ENCODE results near the gene GNL1. TPM values are rescaled to one million over a fixed set of nuclear protein-coding genes. Genes with fewer than 3 reads are reported as not detected.
A peak's percentile ranks its signal among the peaks of the same experiment; 100 is the strongest.
"Not testable (repeated sequence)": the region's sequence is repeated elsewhere in the genome, so short reads cannot be mapped to it uniquely, and the experiment has no call there.

GNL1 gene
- total RNA-seq, 2 experiments from 2014 or later, result 94.0 to 95.8 TPM

GRCh38 chr6:30513451-30513850 lies 42.8 kb downstream of the GNL1 start:
- peaks cover 5% of the 10 kb centered on the region for H3K9me3 Mint-ChIP-seq
- H3K36me3 Mint-ChIP-seq, result peaks cover 3% of the 10 kb centered on the region
- no peaks in the 10 kb centered on the region for H3K27me3 Mint-ChIP-seq
- POLR2A ChIA-PET, result no interaction called here
- intact Hi-C loops (cut with micrococcal nuclease), result no loop called here
- H3K4me1 Mint-ChIP-seq (ENCODE audit: low read depth), result peaks cover 62% of the 10 kb centered on the region
- DNase-seq, result peak; percentile 5
- H3K27ac Mint-ChIP-seq, result no peak overlapping the region
- H3K4me3 Mint-ChIP-seq, result no peak overlapping the region
- CTCF ChIA-PET, result interaction anchor here (1.3 kb wide), 1 partner anchor 19 kb away, joined by 3 read pairs; no protein-coding TSS in a partner anchor

DNA sequence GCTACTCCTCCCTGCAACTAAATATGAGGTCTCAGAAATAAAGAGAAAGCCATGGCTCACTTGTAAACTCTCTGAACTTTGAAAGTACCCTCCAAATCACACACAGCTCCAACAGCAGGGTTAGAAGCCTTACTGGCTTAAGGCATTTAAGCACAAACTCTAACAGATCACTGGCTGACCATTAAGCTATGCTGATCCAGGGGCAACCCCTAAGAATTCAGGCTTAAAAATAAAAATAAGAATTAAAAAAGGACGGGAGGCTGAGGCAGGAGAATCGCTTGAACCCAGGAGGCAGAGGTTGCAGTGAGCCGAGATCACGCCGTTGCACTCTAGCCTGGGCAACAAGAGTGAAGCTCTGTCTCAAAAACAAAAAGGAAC lies 45.1 kb downstream of the GNL1 start:
- Mint-ChIP-seq H3K27ac (peak overlapping the region; percentile 30), H3K4me3 (no peak overlapping the region), H3K27me3 (no peaks in the 10 kb centered on the region), H3K9me3 (no peaks in the 10 kb centered on the region), H3K36me3 (no peaks in the 10 kb centered on the region), H3K4me1 (ENCODE audit: low read depth) (peaks cover 68% of the 10 kb centered on the region)
- CTCF ChIA-PET, result interaction anchor here (0.8 to 4.7 kb wide), 10 partner anchors 9 to 168 kb away, joined by 3 to 34 read pairs (median 6); no protein-coding TSS in a partner anchor
- DNase-seq, result peak; percentile 6
- intact Hi-C loops (cut with micrococcal nuclease), result no loop called here
- POLR2A ChIA-PET, result interaction anchor here (1.1 to 4.9 kb wide), 3 partner anchors 10 to 19 kb away, joined by 3 to 45 read pairs (median 4); no protein-coding TSS in a partner anchor

DNA sequence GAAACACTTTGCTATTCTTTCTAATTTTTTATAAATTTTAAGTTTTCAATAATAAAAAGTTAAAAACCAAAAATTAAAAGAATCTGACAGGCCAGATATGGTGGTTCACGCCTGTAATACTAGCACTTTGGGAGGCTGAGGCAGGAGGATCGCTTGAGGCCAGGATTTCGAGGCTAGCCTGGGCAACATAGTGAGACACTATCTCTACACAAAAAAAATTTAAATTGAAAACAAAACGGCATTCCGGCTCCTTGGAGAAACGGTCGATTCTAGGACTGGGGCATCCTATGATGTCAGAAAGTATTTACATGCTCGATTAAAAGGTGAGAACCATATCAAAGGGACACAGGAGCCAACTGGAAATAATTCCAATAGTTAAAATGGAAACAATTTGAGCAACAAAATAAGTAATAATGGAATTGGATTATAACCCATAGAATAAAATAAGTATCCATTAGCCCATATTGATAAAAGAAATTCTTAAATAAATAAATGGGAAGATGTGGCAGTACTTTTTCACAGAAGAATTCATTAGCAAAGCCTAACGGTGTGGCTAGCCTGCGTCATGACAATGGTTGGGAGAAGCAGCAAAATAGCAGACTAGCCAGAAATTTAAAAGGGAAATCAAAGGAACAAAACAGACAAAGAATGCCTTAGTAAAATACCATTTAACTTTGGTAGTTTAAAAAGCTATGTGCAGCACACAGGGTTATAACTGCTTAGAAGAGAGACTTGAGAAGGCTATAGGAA lies 45.7 kb downstream of the GNL1 start:
- intact Hi-C loops (cut with micrococcal nuclease), result no loop called here
- CTCF ChIA-PET, result interaction anchor here (0.8 to 4.7 kb wide), 9 partner anchors 14 to 168 kb away, joined by 3 to 34 read pairs (median 7); no protein-coding TSS in a partner anchor

DNA sequence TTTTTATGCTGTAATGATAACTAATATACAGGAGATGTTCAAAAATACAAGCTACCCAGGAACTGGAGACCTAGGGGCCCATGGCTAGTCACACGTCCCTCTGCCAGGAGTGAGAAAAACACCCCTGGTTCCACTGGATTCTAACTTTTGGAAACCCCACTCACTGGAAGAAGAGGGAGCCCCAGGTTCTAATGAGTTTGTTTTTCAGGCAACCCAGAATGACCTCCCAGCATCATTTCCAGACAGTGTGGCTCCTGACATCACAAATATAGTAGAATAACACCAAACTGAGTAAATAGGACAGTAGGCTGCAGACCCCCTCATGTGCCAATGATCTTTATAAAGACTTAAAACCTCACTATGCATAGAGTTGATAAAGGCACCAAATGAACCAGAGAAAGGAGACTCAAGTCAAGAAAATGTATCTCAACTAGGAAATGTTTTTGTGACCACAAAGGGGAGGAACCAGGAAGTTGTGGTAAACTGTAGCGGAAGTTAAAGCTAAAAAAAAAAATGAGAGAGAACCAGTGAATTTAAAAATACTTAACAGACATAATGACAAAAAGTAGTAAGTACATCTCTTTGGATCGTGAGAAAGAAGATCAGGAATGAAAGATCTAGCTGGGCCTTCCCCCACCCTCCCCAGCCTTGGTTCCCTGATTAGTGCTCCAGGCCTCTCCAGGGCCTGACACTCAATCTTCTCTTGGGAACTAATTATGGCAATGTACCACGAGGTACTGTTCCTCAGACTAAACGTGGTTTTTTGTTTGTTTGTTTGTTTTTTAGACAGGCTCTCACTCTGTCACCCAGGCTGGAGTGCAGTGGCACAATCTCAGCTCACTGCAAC lies 47.2 kb downstream of the GNL1 start:
- Mint-ChIP-seq H3K36me3 (no peaks in the 10 kb centered on the region), H3K4me3 (peak overlapping the region; percentile 31), H3K27me3 (no peaks in the 10 kb centered on the region), H3K9me3 (no peaks in the 10 kb centered on the region), H3K4me1 (ENCODE audit: low read depth) (peaks cover 55% of the 10 kb centered on the region), H3K27ac (peak overlapping the region; percentile 86)
- DNase-seq, result peak; percentile 46
- intact Hi-C loops (cut with micrococcal nuclease), result loop anchor here (1.0 to 2.0 kb wide), 3 partner anchors 7 to 20 kb away; no protein-coding TSS in a partner anchor
- CTCF ChIA-PET, result interaction anchor here (0.7 to 4.7 kb wide), 10 partner anchors 12 to 221 kb away, joined by 3 to 34 read pairs (median 6); no protein-coding TSS in a partner anchor
- POLR2A ChIA-PET, result interaction anchor here (1.0 to 4.9 kb wide), 6 partner anchors 13 to 106 kb away, joined by 3 to 45 read pairs (median 7); no protein-coding TSS in a partner anchor

More for the DNA sequence above, 45.7 kb downstream of the GNL1 start:
- peak; percentile 4 for DNase-seq
- POLR2A ChIA-PET, result interaction anchor here (1.1 to 4.9 kb wide), 4 partner anchors 10 to 18 kb away, joined by 3 to 45 read pairs (median 6); no protein-coding TSS in a partner anchor
- H3K4me1 Mint-ChIP-seq (ENCODE audit: low read depth), result peaks cover 65% of the 10 kb centered on the region
- H3K36me3 Mint-ChIP-seq, result no peaks in the 10 kb centered on the region
- no peaks in the 10 kb centered on the region for H3K27me3 Mint-ChIP-seq
- H3K9me3 Mint-ChIP-seq, result no peaks in the 10 kb centered on the region
- H3K27ac Mint-ChIP-seq, result peak overlapping the region; percentile 86
- no peak overlapping the region for H3K4me3 Mint-ChIP-seq

DNA sequence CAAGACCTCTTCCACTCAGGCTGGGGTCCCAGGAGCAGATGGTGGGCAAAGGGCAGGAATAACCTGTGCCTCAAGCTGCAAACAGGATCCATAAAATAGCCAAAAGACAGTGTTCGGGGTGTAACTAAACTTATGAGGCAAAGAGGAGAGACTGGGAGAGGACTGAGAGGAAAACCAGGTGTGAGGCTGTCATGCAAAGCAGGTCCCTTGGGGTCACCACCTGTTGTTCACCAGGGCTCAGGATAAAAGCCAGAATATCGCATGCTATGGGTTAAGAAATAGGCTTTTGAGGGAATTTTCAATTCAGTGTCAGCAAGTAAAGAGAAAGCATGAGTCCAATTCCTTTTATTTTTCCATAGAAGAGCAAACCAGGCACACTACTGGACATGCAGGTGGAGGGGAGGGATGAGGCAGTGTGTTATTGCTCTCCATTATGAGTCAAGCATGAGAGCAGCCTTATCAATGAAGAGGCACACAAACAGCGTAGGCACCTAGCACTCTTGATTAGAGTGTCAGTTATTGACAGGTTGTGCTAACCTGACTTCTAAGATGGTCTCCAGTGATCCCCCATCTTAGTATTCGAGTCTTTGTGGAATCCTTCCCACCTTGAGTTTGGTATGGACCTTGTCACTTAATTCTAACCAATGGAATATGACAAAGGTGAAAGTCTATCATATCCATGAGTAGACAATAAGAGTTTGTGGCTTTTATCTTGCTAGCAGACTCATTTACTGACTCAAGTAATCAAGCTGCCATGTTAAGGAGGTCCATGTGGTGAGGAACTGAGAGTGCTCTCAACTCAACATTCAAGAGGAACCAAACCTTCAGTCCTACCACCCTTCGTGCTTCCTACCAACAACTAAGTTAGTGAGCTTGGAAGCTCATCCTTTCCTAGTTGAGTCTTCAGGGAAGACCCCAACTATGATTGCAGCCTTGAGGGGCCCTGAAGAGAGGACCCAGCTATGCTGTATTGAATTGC lies 48.2 kb downstream of the GNL1 start:
- Mint-ChIP-seq H3K9me3 (no peaks in the 10 kb centered on the region), H3K27ac (peak overlapping the region; percentile 86), H3K4me3 (no peak overlapping the region), H3K36me3 (no peaks in the 10 kb centered on the region), H3K27me3 (no peaks in the 10 kb centered on the region), H3K4me1 (ENCODE audit: low read depth) (peaks cover 54% of the 10 kb centered on the region)
- ChIA-PET CTCF (interaction anchor here (1.0 to 4.7 kb wide), 9 partner anchors 11 to 222 kb away, joined by 3 to 34 read pairs (median 9); no protein-coding TSS in a partner anchor), POLR2A (interaction anchor here (1.0 to 4.9 kb wide), 5 partner anchors 16 to 107 kb away, joined by 3 to 45 read pairs (median 7); no protein-coding TSS in a partner anchor)
- intact Hi-C loops (cut with micrococcal nuclease), result loop anchor here (1.0 to 2.0 kb wide), 3 partner anchors 8 to 21 kb away; no protein-coding TSS in a partner anchor
- DNase-seq, result peak; percentile 8

GRCh38 chr6:30500421-30501355 lies 55.6 kb downstream of the GNL1 start:
- Mint-ChIP-seq H3K27ac (peak overlapping the region; percentile 58), H3K4me3 (peak overlapping the region; percentile 64), H3K27me3 (no peaks in the 10 kb centered on the region), H3K4me1 (ENCODE audit: low read depth) (peaks cover 43% of the 10 kb centered on the region), H3K36me3 (no peaks in the 10 kb centered on the region), H3K9me3 (no peaks in the 10 kb centered on the region)
- ChIA-PET POLR2A (interaction anchor here (0.7 to 1.7 kb wide), 8 partner anchors 8 to 967 kb away, joined by 3 to 7 read pairs (median 3); no protein-coding TSS in a partner anchor), CTCF (interaction anchor here (0.8 to 3.3 kb wide), 11 partner anchors 9 to 87 kb away, joined by 3 to 35 read pairs (median 5); no protein-coding TSS in a partner anchor)
- DNase-seq, result no peak
- intact Hi-C loops (cut with micrococcal nuclease), result no loop called here

DNA sequence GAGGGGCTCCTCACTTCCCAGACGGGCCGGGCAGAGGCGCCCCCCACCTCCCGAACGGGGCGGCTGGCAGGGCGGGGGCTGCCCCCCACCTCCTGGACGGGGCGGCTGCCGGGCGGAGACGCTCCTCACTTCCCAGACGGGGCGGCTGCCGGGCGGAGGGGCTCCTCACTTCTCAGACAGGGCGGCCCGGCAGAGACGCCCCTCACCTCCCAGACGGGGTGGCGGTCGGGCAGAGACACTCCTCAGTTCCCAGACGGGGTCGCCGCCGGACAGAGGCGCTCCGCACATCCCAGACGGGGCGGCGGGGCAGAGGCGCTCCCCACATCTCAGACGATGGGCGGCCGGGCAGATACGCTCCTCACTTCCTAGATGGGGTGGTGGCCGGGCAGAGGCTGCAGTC lies 57.6 kb downstream of the GNL1 start:
- CTCF ChIA-PET, result interaction anchor here (3.2 to 9.2 kb wide), 2 partner anchors 11 to 45 kb away, joined by 15 to 157 read pairs; no protein-coding TSS in a partner anchor
- intact Hi-C loops (cut with micrococcal nuclease); H3K4me3 Mint-ChIP-seq; DNase-seq; H3K27me3 Mint-ChIP-seq; H3K9me3 Mint-ChIP-seq; H3K27ac Mint-ChIP-seq; POLR2A ChIA-PET: not testable (repeated sequence)
- Mint-ChIP-seq H3K4me1 (ENCODE audit: low read depth) (peaks cover 62% of the 10 kb centered on the region), H3K36me3 (peaks cover 10% of the 10 kb centered on the region)

DNA sequence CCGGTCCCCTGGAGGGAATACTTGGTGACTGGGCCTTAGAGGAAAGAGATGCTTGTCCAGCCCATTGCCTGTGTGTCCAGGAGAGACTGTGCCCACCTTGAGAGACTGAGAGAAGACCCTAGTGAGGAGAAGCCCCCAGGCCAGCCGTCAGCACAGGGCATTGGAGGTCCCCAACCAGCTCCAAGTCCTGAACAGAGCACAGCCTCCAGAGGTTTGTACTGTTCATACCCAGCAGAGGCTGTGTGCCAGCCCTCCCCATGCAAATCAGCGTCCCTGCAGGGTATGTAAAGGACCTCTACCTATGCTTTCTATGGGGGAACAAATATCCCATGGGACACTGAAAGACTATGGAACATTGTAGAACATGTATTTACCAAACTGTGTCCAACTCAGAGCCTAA lies 58.6 kb downstream of the GNL1 start:
- H3K27ac Mint-ChIP-seq, result peak overlapping the region; percentile 99
- H3K36me3 Mint-ChIP-seq, result peaks cover 18% of the 10 kb centered on the region
- no peaks in the 10 kb centered on the region for H3K27me3 Mint-ChIP-seq
- H3K9me3 Mint-ChIP-seq, result no peaks in the 10 kb centered on the region
- no peak for DNase-seq
- intact Hi-C loops (cut with micrococcal nuclease), result no loop called here
- CTCF ChIA-PET, result interaction anchor here (0.6 to 9.2 kb wide), 8 partner anchors 12 to 233 kb away, joined by 5 to 157 read pairs (median 10); no protein-coding TSS in a partner anchor
- POLR2A ChIA-PET, result no interaction called here
- H3K4me1 Mint-ChIP-seq (ENCODE audit: low read depth), result peaks cover 64% of the 10 kb centered on the region
- H3K4me3 Mint-ChIP-seq, result no peak overlapping the region

DNA sequence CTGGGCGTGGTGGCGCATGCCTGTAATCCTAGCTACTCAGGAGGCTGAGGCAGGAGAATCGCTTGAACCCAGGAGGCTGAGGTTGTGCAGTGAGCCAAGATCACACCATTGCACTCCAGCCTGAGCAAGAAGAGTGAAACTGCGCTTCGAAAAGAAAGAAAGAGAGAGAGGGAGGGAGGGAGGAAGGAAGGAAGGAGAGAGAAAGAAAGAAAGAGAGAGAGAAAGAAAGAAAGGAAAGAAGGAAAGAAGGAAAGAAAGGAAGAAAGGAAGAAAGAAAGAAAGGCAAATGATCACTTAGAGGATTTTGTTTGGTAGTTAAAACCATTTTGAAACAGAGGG lies 59.1 kb downstream of the GNL1 start:
- ChIA-PET CTCF (interaction anchor here (0.6 to 9.2 kb wide), 9 partner anchors 13 to 233 kb away, joined by 3 to 157 read pairs (median 9); no protein-coding TSS in a partner anchor), POLR2A (interaction anchor here (1.3 to 1.5 kb wide), 3 partner anchors 31 to 35 kb away, joined by 4 to 8 read pairs (median 6); no protein-coding TSS in a partner anchor)
- H3K9me3 Mint-ChIP-seq; H3K4me3 Mint-ChIP-seq; H3K27me3 Mint-ChIP-seq; intact Hi-C loops (cut with micrococcal nuclease); DNase-seq: not testable (repeated sequence)
- Mint-ChIP-seq H3K27ac (peak overlapping the region; percentile 99), H3K36me3 (peaks cover 23% of the 10 kb centered on the region), H3K4me1 (ENCODE audit: low read depth) (peaks cover 69% of the 10 kb centered on the region)

DNA sequence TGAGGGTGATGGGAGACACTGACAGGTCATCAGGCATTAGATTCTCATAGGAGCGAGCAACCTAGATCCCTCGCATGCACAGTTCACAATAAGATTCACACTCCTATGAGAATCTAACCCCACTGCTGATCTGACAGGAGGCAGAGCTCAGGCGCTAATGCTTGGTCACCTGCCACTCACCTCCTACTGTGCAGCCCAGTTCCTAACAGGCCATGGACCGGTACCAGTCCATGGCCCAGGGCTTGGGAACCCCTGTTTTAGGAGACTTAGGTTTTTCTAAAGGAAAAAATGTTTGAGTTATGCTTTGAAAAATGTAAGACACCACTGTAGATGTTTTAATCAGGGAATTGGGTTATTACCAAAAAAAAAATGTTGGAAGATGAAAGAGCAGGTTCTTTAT lies 60.3 kb downstream of the GNL1 start:
- ChIA-PET POLR2A (interaction anchor here (0.6 to 1.5 kb wide), 9 partner anchors 9 to 45 kb away, joined by 3 to 8 read pairs (median 4); no protein-coding TSS in a partner anchor), CTCF (interaction anchor here (0.7 to 9.2 kb wide), 12 partner anchors 8 to 75 kb away, joined by 3 to 157 read pairs (median 7); partner anchors contain the start of gene ABCF1)
- H3K9me3 Mint-ChIP-seq, result no peaks in the 10 kb centered on the region
- no peaks in the 10 kb centered on the region for H3K27me3 Mint-ChIP-seq
- H3K4me1 Mint-ChIP-seq (ENCODE audit: low read depth), result peaks cover 69% of the 10 kb centered on the region
- H3K27ac Mint-ChIP-seq, result peak overlapping the region; percentile 99
- DNase-seq, result no peak
- H3K4me3 Mint-ChIP-seq, result no peak overlapping the region
- peaks cover 35% of the 10 kb centered on the region for H3K36me3 Mint-ChIP-seq
- intact Hi-C loops (cut with micrococcal nuclease), result loop anchor here (1.0 kb wide), 3 partner anchors 12 to 33 kb away; no protein-coding TSS in a partner anchor
